HG03066 (cell line): ENCODE data around the gene GLP2R.

Experiments
- ATAC-seq: cut with Tn5 transposase; IDR thresholded peaks from one replicate; pipeline ENCODE4 v1.9.1; 2021; ENCODE audit warnings: low read depth; ENCODE audit not compliant: unreplicated experiment

GLP2R gene

GRCh38 chr17:9811086-9811485, 14.6 kb upstream of the GLP2R start:
- ATAC-seq, result no peak

- ATAC-seq, result no peak
Measured at GRCh38 chr17:9811537-9811936, 14.2 kb upstream of the GLP2R start.

DNA sequence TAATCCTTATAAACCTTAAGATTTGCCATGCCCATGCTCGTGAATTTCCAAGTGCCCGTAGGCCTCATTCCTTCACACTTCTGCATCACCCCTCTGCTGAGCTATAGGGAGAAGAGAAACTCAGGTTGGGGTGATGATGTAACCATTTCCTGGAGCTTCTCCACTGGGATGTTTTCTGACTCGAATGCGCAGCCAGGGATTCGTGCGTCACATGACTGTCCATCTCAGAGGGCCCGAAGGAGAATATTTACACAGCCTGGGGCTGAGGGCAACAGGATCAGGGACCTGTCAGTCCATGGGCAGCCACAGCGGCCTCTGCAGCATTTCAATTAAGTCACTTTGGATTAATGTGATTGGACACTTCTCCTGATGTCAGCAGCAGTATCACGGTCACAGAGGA, 12.6 kb upstream of the GLP2R start:
- ATAC-seq, result no peak

DNA sequence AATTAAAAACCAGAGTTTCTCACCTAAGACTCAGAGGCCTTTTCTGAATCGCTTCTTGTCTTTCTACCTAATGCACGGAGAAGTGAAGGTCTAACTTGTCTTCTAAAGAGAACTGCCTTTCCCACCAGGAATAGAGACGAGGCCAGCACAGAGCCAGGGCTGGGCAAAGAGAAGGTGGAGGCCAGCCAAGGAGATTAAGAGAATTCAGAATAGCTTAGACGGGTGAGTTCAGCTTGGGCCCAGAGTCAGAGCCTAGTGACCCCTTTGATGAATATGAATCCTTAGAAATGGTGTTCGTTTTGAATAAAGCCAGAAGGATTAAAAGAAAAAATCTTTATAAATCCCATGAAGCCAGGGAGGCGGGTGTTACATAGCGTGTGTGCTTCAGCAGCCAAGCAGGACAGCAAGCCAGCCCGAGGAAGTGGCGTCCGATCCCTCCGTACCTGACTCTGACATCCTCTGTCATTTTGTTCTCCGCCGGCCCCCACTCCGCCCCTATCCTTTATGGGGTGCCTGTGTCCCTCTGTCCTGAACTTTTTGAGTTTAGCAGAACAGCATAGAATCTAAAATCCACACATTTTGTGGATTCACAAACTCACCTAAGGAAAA, 11.3 kb upstream of the GLP2R start:
- no peak for ATAC-seq

DNA sequence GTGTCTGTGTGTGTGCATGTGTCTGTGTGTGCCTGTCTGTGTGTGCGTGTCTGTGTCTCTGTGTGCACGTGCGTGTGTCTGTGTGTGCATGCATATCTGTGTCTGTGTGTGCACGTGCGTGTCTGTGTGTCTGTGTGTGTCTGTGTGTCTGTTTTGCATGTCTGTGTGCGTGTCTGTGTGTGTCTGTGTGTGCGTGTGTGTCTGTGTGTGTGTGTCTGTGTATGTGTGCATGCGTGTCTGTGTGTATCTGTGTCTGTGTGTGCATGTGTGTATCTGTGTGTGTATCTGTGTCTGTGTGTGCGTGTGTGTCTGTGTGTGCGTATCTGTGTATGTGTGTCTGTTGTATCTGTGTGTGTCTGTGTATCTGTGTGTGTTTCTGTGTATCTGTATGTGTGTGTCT, 9.3 kb upstream of the GLP2R start:
- ATAC-seq, result no peak

DNA sequence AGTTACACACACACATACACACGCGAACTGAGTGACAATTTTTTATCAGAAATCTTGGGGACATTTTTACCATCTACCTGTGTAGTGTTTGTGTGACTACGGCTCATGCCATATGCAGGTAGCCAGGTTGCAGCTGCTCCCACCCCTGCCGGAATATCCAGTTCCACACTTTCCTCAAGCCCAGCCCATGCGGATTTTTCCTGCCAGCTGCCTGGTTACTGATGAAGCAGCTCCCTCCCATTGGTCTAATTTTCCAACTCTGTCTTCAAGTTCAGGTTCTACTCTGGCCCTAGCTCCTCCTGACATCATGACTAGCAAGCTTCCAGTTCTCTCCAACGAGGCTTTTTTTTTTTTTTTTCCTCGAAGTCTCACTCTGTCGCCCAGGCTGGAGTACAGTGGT, 8.6 kb upstream of the GLP2R start:
- ATAC-seq, result no peak

- no peak for ATAC-seq
Measured at GRCh38 chr17:9818760-9819159, 7.0 kb upstream of the GLP2R start.

DNA sequence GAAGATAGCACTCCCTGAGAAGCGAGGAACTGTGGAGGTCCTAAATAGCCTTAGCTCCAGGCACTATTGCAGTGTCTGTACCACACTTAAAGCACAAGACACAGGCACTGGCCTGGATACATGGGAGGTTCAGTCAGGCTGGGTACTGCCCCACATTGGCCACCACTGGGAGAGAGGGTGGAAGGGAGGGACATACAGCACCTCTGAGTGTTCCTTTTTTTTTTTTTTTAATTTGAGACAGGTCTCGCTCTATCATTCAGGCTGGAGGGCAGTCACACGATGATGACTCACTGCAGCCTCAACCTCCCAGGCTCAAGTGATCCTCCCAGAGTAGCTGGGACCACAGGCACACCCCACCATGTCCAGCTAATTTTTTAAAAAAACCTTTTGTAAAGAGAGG, 5.3 kb upstream of the GLP2R start:
- ATAC-seq, result no peak

DNA sequence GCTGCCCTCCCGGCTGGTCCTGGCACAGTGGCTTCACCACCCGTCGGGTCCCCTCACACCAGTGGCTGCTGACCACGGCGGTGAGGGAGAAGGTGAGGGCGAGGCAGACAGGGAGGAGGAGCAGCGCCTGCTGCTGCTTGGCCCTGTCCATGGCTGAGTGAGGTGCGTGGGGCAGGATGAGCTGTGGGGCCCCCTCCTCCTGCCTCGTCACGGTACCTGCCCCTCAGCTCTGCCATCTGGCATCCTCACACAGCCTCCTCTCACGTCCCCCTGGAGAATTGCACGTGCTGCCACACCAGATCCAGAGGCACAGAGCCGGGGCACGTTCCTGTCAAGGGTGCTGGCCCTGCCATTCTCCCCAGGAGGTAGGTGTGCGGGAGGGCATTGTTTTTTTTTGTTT, 3.8 kb upstream of the GLP2R start, which contains the start of gene GSG1L2:
GSG1L2 (minus strand) TSS at position 159 of the 400 bp plus-strand sequence; CDS start at position 151, 8 bp downstream.
- no peak for ATAC-seq

DNA sequence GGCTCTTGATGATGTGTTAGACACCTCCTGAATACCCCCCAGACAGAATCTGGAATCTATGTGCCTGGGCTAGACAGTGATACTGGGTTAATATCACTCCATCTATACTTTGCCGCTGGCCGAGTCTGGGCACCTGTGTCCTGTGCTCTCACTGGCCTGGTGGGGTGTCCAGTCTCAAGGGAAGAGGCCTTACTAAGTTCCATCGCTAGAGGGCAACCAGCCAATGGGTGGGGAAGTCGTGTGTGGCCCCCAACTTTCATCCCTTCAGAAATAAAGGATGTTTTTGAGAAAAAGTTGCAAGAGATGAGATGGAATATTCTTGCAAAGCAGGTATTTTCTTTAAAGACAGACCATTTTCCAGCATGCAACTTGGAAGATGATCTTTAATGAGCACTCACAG, 1.6 kb upstream of the GLP2R start:
- no peak for ATAC-seq

DNA sequence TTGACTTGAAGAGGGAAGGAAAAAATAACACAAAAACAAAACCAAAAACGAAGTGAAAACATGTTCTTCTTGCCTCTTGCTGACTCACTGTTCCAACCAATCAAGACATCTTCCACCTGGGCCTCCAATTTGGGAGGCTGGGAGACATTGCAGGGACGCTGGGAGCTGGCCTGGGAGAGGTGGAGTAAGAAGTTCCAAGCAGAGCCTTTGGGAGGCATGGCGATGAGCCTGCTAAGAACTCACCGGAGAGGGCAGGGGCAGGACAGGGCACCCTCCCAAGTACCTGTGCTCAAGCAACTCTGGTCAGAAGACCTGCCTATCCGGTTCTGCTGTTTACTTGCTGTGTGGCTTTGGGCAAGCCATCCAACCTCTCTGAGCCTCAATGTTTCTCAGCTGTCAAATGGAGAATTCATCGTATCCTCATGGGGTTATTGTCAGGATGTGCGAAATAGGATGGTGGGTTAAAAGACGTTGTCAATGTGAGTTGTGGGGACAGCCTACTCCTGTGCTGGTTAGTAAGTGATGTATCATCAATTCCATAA, 856 bp upstream of the GLP2R start:
- ATAC-seq, result no peak

GRCh38 chr17:9828296-9829295, 2.9 kb downstream of the GLP2R start:
- ATAC-seq, result no peak

DNA sequence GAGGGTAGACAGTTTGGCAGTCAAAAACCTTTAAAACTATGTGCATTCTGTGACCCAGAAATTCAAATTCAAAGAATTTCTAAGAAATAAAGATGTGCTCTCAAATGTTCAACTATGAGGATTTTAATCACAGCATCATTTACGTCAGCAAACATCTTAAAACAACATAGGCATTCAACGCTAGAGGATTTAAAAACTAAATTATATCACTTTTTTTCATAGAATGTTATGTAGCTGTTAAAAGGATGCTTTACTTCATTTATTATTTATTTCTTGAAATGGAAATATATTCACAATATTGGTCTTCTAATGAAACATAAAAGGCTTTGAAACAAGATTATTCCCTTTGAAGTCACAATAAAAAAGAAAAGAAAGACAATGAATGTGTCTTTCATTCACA, 3.6 kb downstream of the GLP2R start:
- ATAC-seq, result no peak

GRCh38 chr17:9830711-9831110, 5.0 kb downstream of the GLP2R start:
- ATAC-seq, result no peak

GRCh38 chr17:9833922-9834321, 8.2 kb downstream of the GLP2R start:
- no peak for ATAC-seq

DNA sequence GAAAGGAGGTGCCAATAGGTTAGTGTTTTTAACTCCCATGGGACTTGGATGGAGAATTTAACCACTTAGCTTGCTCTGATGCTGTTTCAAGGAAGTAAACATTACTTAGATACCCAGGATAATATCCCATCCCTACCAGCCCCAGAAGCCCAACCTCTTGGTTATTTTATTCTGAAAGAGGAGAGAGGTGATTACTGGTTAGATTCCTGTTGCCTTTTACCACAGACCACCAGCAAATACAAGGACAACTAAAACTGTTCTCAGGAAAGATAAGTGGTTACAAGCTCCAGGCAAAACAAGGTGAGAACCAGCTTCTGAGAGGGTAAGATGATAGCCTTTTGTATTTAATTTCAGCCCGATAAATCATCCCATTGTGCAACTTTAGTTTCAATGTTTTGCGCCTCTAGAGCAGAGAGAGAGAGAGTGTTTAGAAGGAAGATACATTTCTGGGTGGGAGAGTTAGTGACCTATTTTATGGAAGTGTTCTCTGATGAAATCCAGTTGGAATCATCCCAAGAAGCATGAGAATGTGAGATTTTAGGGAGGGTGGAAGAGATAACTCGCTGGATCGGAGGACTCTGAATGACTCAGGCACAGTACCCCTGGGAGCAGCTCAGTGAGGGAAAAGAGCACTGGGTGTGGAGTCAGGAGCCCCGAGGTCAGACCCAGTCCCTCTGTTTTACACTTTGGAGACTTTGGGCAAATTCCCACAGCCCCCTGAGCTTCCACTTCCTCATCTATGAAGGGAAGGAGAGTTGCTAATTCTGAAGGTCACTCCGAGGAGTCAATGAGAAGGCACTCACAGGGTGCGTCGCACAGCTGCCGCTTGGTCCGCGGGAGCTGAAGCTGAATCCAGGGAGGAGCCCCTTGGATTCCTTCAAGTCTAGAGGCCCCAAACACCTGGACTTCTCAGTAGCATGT, 12.1 kb downstream of the GLP2R start:
- ATAC-seq, result no peak

- ATAC-seq, result no peak
Measured at GRCh38 chr17:9839433-9839832, 13.7 kb downstream of the GLP2R start.

GRCh38 chr17:9842057-9842758, 16.5 kb downstream of the GLP2R start:
- ATAC-seq, result no peak

DNA sequence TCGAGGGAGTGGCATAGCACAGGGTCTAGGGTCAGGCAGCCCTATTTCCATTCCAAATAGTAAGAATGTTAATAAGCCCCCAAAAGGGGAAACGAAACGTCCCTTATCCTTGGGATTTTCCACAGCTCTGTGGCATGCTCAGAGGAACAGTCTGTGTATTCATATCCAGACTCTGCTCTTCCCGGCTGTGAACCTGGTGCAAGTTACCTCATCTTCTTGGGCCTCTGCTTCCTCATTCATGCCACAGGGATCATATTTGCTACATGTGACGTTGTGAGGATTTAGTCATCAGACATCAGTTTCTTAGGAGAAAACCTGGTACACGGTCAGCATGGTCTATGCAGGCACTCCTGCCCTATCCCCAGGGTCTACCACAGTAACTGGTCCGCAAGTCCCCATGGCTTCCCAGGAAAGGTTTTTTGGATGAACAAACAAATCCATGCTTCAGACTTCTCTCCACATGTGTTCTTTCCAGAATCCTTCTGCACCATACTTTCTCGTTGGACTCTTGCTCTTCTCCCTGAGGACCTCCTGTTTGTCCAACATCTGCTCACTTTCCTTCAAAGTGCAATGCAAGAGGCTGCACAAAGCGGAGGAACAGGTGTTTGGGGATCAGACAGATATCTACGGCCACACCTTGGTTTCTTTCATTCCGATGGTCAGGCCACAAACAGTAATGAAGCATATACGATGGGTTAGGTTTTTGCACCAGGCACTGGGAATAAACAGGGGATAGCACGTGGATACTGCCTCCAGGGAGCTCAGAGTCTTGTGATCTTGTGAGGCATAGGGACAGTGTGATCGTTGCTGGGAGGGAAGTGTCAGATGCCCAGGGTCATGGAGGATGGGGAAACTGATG, 17.7 kb downstream of the GLP2R start:
- ATAC-seq, result no peak
